Fibroblast of skin of scalp (primary cell): ENCODE measurements around the gene TGFBR3.
A peak's percentile ranks its signal among the peaks of the same experiment; 100 is the strongest.

Experiments
- DNase-seq: peaks from one replicate; pipeline ENCODE4 v3.0.0-alpha.2; 2013

TGFBR3 gene

DNA sequence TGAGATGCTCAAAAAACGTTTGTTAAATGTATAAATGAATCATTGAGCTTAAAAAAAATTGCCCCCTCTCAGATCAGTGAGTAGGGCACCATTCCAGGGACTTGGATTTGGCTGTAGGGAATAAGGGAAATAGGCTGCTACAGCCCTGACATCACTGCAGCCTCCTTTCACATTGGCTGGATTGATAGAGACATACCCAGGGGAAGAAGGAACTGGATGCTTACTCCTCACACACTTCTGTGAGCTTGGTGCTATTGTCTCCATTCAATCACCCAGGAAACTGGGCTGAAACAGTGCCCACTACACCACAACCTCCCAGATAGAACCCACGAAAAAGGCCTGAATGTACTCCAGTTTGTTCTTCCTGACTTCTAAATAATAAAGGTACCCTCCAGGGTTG is 87.2 kb downstream of the TGFBR3 start:
- DNase-seq = peak; percentile 38

DNA sequence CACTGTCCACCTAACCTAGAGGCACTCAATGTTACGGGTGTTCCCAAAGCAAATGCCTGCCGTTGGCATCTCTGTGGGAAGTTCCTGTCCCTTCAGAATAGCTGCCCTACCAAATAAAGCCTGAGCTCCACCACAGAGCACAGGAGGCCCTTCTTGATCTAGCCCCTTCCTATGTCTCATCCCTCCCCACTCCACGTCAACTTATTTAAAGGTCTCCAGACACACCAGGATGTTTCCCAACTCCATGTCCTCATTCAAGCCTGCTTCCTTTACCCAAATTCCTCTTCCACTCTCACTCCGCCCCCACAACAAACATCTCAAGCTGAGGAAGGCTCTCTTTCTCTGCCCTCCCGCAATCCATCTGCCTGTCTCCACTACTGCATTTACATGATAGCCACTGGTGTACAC is 87.7 kb downstream of the TGFBR3 start:
- DNase-seq = no peak

DNA sequence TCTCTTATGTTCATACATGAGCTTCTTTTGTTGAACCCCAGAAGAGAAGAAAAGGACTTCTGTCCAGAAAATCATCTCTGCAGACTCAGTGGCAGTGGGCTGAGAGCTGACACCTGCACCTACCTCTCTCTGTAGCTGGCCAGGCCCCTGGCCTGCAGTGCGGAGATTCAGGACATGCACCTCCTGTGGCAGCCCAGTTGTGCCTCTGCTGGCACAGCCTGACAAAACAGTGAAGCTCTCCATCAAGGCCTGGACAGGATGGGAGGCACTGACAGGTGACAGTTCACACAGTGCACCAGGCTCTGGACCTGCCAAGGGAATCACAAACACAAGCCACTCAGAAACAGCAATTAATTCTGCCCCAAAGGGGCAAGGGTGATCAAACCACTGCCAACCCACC is 88.8 kb downstream of the TGFBR3 start:
- DNase-seq = no peak

DNA sequence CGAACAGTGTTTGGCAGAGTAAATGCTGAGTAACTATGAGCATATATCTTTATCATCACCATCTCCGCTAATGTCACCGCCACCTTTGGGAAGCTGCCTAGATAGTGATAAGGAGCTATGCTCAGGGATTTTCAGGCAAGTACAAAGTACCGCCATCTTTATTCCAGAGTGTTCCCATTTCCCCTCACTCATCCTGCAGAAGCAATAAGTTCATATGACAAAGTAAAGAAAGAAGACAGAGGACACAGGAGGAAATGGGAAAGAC is 89.6 kb downstream of the TGFBR3 start:
- no peak for DNase-seq

DNA sequence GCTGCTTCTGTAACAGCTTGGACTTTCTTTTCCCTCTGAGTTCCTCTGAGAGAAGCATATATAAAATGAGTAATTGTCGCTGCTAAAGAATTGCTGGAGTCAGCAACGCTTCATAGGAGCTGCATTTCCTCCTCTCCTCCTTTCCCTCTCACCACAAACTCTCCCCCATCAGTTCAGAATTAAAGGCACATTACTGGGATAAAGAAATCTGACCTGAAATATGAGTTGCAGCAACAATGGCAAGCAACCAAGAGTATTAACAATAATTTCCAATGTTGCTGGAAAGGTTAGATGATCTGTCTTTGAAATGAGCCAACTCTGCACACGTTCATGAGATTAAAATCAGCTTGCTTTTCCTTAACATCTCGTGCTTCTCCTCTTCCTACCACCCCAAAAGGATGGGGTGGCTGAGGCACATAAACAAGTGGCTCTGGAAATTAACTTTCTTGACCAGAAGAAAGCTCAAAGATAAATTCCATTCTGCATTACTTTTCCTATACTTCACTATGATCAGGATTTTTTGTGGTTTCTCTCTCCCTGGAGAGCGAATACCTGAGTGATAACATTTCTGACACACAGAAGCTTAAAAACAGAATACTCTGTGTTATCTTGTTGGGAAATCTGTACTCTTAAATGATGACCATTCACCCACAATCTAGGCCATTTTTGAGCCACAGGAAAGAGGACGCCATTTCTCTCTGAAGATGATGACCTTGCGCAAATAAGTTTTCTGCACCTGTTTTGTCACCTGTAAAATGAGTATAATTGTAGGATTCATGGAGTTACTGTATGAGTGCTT is 90.2 kb downstream of the TGFBR3 start:
- DNase-seq = peak; percentile 71

DNA sequence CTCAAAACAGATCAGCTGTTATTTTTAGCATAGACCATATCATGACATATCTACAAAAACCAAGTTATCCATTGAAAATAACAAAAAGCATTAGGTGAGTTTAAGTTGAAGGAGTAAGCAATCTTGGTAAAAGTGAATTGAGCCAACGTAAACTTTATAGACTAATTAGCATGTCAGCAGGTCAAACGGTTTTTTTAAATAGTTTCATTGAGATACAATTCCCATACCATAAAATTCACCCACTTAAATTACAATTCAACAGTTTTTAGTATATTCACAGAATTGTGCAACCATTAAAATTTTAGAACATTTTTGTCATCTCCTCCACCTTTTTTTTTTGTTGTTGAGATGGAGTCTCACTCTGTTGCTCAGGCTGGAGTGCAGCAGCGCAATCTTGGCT is 92.1 kb downstream of the TGFBR3 start:
- DNase-seq = no peak

DNA sequence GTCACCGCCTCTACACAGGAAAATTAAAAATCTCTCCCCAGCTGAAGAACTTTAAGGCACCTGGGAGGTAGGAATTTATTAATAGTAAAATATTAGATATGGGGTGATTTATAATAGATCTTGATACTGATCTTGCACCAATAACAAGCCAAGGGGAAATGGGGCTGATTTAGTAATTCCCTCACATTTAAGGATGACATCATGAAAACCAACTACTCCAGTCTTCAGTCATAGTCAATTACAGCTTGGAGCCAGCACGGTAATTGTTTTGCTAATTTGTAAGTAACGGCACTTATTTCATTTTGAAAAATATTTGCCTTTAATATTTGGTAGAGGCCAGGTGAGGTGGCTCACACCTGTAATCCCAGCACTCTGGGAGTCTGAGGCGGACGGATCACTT is 92.8 kb downstream of the TGFBR3 start:
- no peak for DNase-seq

DNA sequence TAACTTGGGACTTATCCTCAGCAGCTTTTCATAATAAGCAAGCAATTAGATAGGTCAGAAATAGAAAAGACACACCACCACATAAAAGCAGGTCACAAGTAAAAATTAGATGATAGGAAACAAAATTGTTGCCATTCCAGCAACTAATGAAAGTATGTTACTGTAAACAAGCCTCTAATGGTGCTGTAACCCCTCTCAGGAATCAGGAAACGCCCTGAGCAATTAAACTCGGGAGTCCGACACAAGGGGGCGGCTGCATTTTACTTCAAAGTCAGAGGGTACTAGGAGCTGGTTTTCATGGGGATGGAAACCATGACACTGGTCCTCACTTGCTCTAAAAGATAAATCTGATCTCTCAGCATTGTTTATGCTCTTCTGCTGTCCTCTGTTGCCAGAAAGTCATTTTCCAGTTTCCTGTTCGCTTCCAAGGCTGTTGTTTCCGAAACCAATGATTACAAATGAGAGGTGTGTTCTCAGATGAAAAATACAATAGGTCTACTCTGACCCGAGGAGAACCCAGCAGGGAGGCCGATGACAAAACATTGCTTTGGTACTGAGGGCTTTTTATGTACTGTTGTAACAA is 93.4 kb downstream of the TGFBR3 start:
- no peak for DNase-seq

DNA sequence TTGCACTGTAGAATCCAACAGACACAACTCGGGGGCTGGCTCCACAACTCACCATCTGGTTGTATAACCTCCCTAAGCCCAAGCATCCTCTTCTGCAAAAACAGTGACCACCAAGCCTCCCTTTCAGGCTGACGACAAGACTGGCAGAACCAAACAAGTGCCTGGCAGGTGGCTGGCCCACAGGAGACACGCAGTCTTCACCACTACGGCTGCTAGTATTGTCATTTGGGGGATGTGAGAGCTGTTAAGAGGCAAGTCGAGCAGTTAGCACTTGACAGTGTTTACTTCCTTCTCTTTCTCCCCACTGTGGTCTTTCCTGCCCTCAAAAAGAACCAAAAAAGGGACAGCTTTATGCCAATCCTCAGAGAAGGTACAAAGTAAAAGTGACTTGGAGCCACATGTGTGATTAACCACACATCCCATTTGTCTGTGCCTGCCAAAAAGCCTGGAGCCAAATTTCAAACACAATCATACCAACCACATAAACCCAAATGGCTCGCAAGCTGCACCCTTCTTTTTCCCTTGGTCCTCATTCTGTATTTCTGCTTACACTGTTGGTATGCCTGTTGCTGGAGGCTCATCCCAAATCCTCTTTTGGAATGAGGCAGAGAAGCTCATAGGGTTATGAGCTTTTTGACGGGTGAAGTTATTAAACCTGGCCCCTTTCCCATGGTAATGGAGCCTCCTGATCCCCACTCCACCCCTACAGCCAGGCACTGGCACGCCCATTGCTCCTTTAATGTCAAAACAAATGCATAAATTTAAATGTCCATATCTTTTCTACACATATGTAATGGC is 94.1 kb downstream of the TGFBR3 start:
- no peak for DNase-seq

DNA sequence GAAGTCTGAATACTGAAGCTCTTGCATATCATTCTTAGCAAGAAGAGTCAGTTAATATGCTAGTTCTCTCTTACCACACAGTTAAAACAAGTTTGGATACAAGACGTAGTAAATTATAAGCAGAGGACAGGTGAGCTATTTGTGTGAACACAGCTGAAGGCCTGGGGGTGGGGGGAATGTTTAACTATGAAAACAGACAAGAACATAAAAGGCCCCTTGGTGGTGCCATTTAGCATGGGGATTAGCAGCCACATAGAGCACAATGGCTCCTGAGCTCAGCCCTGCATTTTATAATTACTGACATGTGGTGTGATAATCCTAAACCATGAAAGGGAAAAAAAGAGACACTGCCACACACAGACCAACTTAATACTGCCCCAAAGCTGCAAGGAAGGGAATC is 94.8 kb downstream of the TGFBR3 start:
- DNase-seq = no peak

DNA sequence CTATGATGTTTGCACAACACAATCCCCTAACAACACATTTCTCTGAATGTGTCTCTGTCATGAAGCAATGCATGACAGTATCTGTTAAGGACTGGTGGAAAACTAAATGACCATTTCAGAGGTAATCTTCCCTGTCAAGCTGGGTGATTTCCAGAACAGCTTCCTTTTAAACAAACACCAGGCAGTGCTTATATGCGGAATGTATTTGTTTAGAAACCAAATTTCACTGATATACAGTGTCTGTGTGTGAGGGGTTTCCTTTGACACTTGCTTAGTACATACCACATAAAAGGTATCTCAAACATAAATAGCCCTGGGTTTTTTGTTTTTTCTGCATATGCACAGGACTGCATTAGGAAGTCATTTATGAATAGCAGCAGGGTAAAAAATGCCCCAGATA is 95.6 kb downstream of the TGFBR3 start:
- DNase-seq = no peak

DNA sequence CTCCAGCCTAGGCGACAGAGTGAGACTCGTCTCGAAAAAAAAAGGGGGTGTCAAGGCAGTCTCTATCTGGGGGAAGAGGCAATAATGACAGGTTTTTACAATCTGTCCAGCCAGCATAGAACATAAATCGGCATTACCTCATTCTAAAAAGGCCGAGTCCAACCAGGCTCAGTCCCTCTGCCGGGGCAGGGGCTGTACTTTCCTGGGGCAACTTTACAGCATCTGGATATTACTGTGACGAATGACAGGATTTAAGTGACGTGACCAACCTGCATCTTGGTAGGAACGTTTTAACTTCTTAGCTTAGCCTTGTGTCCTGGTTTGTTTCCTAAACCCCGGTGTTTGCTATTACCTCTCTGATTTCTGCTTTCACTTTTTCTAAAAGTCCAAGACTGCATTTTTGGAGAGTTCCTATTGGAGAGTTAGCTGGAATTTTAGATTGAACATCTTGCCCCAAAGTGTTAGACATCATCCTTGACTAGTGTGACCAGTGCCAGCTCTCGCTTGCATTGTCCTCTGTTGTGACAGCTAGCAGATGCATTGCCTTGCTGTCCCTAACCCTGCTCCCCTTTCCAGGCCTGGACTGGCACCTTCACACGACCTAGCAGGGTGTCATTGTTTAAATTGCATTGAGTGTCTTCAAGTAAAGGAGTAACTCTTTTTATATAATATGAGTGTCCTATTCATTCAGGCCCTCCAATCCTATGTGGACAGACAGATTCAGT is 96.5 kb downstream of the TGFBR3 start:
- no peak for DNase-seq

DNA sequence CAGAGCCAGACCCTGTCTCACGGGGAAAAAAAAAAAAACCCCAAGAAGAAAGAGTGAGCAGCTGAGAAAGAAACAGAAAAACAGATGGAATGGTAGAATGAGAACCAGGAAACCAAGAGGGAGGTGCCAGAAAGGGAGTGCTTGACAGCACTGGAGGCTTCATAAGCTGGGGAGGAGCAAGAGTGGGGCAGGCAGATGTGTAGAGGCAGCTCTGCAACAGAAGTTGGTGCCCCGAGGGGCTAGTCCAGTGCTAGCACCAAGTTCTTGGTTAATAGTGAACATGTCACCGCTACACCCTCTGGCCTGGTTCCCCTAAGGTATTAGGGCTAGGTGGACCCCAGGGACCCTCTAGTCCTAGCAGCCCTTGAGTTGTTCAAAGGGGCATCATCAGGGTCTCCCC is 98.0 kb downstream of the TGFBR3 start:
- DNase-seq = no peak

DNA sequence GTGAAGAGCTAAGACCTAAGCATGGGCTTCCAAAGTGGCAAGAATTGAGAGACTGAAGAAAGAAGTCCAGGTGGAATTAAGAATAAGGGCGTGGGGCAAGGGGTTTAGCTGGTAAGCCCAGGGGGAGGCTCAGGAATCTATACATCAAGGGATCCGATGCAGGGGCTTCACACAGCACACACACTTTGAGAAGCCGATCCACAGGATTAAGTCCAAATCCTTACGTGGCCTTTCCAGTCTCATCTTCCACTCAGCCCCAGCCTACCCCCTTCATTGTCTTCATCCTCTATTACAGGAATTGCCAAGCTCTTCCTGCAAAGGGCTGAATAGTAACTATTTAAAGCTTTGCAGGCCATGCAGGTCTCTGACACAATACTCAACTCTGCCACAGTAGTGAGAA is 101.3 kb downstream of the TGFBR3 start:
- no peak for DNase-seq

DNA sequence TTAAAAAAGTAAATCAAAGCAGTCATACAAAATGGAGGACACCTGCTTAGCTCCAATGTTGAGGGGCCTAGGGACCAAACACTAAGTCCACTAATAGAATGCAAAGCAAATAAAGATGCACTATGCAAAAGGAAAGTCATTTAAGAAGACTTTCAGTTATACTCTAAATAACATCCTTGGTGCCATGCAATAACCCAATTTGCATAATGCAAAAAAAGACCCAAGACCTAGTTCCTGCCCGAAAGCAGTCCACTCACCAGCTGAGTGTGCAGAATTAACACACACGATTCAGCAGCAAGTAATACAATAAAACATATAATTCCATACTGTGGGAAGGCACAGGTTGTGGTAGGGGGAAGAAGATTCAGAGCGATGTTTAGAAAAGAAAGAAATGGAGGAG is 101.8 kb downstream of the TGFBR3 start:
- no peak for DNase-seq

DNA sequence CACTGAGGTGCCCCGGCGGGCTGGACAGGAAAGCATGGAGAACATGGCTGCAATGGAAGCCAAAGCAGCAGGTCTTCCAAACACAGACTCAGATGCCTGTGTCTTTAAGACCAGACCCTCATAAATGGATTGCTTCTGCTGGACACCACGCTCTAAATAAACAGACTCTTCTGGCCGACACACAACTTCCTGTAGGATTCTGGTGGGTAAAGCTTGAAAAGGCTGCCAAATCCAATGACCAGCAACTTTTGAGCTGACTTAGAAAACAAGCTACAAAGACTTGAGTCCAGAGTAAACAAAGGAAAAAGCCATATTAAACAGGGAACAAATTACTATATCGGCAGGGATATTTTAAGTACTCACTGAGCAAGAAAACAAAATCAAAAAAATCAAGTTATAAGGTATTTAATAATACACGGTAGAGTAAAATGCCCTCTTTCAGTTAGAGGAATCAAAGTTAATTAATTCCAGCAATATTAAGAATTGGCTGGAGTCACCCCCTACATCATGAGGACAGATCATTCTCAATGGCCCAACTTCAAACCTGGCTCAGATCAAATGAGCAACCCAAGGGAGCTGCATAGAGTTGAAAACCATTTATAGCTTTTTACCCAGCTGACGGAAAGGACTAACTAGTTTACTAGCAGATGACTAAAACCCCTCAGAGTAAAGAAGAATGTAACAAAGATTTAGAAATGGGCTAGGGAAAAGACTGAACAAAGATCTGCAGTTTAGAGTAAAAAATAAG is 102.4 kb downstream of the TGFBR3 start:
- peak; percentile 40 for DNase-seq

DNA sequence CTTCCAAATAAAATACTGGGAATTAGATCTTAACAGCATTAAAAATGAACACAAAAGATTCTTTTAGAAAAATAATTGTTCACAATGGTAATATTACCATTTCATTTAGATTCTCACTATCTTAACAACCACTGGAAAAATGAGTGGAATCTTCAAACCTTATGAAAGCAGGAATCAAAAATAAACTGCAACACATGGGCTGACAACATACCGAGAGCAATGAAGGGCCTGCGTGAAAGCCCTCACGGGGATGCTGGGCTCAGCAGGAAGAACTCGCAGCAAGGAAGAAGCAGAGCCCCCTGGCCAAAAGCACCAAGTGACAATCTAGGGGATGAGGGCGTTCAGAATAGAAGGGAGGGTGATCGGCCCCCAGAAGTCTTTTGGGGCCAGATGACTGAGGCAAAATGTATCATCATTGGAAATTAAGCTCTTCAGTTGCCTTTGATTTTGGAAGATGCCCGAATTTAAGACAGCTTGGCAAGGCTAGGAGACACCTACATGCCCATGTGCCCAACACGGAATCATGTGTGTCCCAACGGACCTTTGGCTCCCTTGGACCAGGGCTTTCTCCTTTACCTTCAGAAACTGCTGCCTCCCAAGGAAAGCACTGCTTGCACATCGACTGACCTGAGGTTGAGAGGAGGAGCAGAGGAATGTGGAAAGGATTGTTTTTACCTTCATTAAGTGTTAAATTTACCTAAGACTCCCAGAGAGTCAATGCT is 103.9 kb downstream of the TGFBR3 start:
- peak; percentile 58 for DNase-seq

DNA sequence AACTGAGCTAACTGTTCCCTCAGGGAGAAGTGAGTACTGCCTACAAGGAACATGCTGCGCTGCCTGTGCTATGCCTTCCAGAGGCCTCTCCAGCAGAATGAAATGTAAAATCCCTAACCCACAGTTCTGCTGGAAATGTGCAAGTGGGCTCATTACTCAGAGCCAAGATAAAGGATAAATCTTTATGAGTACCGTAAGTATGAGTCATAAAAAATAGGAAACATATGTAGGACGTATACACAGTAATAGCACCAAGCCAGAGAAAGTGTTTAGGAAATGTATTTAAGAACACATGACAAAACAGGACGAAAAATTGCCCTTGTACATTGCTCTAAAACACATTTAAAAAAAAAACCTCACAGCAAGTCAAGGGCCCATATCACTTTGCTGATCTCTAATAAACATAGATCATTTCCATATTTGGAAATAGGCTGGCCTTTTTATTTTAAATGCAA is 104.6 kb downstream of the TGFBR3 start:
- DNase-seq = peak; percentile 96

DNA sequence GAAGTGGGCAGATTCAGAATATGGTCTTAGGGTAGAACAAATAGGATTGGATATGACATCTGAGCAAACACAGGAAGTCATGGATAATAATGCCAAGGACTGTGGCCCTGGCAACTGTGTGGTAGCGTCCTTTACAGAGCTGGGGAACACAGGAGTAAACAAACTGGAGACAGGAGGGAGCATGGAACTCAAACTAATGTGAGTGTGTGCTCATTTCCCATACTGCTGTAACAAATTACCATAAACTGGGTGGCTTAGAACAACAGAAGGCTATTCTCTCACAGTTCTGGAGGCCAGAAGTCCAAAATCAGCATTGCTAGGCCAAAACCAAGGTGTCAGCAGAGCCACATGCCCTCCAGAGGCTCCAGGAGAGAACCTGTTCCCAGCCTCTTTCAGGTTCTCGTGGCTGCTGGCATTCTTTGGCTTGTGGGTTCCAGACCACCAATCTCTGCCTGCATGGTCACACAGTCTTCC is 106.4 kb downstream of the TGFBR3 start:
- DNase-seq = no peak

DNA sequence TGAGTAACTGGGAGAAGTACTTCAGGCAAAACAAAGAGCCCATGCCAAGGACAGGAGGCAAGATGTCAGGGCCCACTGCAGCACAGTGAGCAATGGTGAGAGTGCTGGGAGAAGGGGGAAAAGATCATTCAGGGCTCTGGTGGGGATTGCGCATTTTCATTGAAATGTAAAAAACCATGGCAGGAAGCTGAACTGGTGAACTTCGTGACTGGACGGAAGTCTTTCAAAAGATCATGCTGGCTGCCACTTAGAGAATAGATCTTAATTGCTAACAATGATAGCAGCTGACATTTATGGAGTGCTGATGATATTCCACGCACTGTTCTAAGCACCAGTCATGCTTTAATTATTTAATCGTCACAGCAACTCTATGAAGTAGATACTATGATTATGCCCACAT is 107.0 kb downstream of the TGFBR3 start:
- no peak for DNase-seq

DNA sequence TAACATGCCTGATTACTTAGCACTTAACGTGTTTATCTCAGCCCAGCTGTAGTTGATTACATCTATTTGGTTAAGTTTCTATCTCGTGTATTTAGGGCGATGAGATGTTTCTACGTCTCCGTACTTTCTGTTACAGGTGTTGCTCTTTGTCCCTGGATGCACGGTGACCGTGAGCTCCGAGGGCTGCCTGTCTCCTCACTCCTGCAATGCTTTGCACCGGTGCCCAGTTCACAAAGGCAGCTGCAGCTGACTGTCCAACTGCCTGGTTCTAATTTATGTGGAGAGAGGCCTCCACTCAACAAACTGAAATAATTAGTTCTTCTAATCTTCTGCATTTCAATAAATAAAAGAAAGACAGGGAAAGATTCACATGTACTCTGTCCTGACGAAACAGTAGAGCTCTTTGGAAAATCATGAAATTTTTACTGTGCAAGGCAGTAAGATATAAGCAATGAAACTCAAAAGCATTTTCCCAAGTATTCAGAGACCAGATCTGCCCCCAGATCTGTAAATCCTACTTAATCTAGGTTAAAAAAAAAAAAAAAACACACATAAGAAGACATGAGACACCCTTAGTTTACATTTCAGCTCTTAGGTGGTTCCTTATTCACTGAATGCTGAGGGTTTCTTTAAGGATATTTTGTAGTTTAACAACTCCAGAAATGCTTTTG is 108.2 kb downstream of the TGFBR3 start:
- DNase-seq = no peak
